Tongue (tissue), 2 donors: ENCODE data around the gene DOK7. TPM values are rescaled to one million over a fixed set of nuclear protein-coding genes. Genes with fewer than 3 reads are reported as not detected.
A peak's percentile ranks its signal among the peaks of the same experiment; 100 is the strongest.
"Not testable (repeated sequence)": the region's sequence is repeated elsewhere in the genome, so short reads cannot be mapped to it uniquely, and the experiment has no call there.

Source experiments
- DNase-seq: peaks from one replicate; pipeline ENCODE4 v3.0.0-alpha.2; 2015
- total RNA-seq: library from RNA; depleted of rRNA; stranded (reverse); fragments of >200 nt; gene quantifications from one replicate; pipeline ENCODE4 v1.2.3, GENCODE V29; 2014

DOK7 gene
- total RNA-seq, 1 donor from 2014 or later = 30.9 TPM

GRCh38 chr4:3502941-3503936 is 40.1 kb downstream of the DOK7 start:
- DNase-seq = no peak

- DNase-seq = no peak
Observed at GRCh38 chr4:3505231-3505630, 42.1 kb downstream of the DOK7 start.

- no peak for DNase-seq
Observed at GRCh38 chr4:3508542-3508941, 45.4 kb downstream of the DOK7 start.

GRCh38 chr4:3510481-3510880 is 47.4 kb downstream of the DOK7 start:
- DNase-seq = no peak

- no peak for DNase-seq
Observed at GRCh38 chr4:3511187-3511586, 48.1 kb downstream of the DOK7 start.

GRCh38 chr4:3511601-3512000 is 48.5 kb downstream of the DOK7 start:
- not testable (repeated sequence) for DNase-seq

GRCh38 chr4:3512279-3512678 is 49.2 kb downstream of the DOK7 start:
- DNase-seq = no peak

- no peak for DNase-seq
Observed at GRCh38 chr4:3512719-3513118, 49.6 kb downstream of the DOK7 start.

GRCh38 chr4:3513807-3514206 is 50.7 kb downstream of the DOK7 start:
- no peak for DNase-seq

- no peak for DNase-seq
Observed at GRCh38 chr4:3514221-3514780, 51.2 kb downstream of the DOK7 start.

GRCh38 chr4:3514806-3515501 is 51.8 kb downstream of the DOK7 start:
- DNase-seq = no peak

- DNase-seq = no peak
Observed at GRCh38 chr4:3515646-3516045, 52.5 kb downstream of the DOK7 start.

- DNase-seq = no peak
Observed at GRCh38 chr4:3516061-3516835, 53.1 kb downstream of the DOK7 start.

- no peak for DNase-seq
Observed at GRCh38 chr4:3516836-3517730, 54.0 kb downstream of the DOK7 start.

- no peak for DNase-seq
Observed at GRCh38 chr4:3517731-3518510, 54.8 kb downstream of the DOK7 start.

GRCh38 chr4:3518511-3518880 is 55.4 kb downstream of the DOK7 start:
- DNase-seq = no peak

- DNase-seq = no peak
Observed at GRCh38 chr4:3518941-3519340, 55.8 kb downstream of the DOK7 start.

GRCh38 chr4:3519468-3520264 is 56.6 kb downstream of the DOK7 start:
- no peak for DNase-seq

- peak; percentile 87 for DNase-seq
Observed at GRCh38 chr4:3520276-3520675, 57.2 kb downstream of the DOK7 start.
